NCI-H2227 treated with DMSO at 0.1 percent for 48 hours (cell line): ENCODE data around the gene RAB13.
"Not testable (repeated sequence)": the region's sequence is repeated elsewhere in the genome, so short reads cannot be mapped to it uniquely, and the experiment has no call there.

Experiments used
- DNase-seq: peaks from one replicate; lab custom pipeline; 2025; lab: John Stamatoyannopoulos, UW

The RAB13 gene

DNA sequence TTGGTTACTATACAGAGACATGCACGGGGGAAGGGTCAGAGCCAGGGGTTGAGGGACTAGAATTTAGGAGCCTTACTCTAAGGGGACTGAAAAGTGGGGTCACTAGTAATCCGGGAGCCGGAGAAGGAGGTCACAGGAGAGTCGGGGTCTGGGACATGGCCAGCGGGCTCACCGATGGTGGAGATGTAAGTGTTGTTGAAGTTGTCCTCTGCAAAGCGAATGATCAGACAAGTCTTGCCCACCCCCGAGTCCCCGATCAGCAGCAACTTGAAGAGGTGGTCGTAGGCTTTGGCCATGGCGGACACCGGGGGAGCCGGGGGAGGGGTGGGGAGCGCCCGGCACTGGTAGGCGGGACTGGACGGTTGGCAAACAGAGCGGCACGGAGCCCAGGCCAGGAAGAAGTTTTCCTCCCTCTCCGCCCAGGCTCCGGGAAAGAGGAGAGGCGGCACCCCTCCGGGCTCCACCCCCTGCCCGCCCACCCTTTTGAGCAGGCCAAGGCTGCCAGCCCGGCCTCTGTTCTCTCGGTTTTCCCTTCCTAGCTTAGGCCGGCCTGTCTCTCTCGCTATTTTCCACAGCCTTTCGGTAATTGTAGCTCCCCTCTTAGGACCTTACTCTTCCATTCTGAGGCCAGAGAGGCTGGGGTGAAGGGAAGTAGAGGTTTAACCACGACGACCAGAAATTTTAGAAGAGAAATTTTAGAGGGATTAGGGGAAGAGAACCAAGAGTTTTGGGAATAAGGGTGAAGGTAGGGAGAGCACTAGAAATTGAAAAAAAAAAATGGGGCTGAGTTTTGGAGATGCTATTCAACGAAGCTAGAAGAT, at the start of gene RAB13:
RAB13 (minus strand) TSS at position 399 of the 821 bp plus-strand sequence; CDS start at position 296, 103 bp downstream.
- peak; percentile 82 for DNase-seq

DNA sequence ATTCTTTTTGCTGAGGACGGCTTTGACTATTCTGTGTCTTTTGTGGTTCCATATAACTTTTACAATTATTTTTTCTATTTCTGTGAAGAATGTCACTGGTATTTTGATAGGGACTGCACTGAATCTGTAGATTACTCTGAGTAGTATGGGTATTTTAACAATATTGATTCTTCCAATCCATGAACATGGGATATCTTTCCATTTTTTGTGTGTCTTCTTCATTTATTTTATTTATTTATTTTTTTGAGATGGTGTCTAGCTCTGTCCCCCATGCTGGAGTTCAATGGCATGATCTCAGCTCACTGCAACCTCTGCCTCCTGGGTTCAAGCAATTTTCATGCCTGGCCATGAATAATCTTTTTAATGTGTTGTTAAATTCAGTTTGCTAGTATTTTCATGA, 47.6 kb upstream of the RAB13 start:
- not testable (repeated sequence) for DNase-seq

DNA sequence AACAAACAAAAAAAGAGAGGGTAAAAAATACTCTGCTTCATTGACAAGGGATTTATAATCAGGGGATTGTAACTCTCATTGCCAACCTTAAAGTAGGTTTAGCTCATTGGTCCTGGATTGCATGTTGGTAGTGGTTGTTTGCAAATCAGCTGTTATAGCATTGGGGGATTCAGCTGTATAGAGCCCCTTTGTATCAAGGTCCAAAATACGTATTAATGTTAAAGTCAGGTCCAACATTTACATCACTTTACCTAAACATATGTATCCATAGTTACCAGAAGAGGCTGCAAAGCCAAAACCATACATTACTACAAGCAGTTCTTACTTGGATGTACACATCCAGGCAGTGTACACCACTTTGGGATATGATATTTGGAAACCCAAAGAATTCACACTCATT, 33.8 kb upstream of the RAB13 start:
- DNase-seq, result no peak

DNA sequence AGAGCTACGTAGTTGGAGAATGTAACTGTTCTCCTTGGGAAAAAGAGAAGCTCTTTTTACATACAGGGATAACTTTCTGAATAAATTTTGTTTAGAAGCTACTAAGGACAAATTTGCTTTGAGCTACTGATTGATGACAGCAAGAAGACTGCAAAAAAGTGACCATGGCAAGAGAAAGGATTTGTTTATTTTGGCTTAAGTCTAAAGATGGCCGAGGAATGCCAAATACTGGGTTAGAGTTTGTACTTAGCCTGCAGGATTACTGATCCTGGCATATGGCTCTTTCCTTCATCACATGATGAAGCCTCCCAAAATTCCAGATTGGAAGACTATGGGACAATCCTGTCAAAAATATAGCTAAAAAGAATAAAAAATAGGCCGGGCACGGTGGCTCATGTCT, 33.1 kb upstream of the RAB13 start:
- DNase-seq, result no peak

DNA sequence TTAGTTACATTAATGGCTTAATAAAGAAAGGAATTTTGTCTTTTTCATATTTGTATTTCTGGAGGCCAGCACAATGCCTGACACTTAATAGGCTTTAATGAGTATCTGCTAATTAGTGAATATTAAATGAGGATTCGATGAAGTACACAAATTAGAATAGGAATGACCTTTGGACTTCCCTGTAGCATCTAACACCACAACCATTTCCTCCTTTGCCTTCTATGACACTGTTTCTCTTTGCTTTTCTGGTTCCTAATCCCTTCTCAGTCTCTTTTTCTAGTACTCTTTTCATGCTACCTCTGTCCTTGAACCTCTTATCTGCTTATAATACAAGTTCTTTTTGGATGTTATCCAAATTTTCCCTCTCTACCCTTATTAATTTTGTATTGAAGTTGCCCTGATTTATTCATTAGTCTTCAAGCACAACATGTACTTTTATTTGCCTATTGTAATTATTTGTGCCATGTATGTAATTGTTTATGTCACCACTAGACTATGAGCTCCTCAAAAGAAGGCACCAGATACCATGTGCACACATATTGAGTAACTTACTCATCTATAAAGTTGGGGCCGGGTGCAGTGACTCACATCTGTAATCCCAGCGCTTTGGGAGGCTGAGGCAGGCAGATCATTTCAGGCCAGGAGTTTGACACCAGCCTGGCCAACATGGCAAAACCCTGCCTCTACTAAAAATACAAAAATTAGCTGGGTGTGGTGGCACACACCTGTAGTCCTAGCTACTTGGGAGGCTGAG, 28.2 kb upstream of the RAB13 start:
- DNase-seq, result no peak

DNA sequence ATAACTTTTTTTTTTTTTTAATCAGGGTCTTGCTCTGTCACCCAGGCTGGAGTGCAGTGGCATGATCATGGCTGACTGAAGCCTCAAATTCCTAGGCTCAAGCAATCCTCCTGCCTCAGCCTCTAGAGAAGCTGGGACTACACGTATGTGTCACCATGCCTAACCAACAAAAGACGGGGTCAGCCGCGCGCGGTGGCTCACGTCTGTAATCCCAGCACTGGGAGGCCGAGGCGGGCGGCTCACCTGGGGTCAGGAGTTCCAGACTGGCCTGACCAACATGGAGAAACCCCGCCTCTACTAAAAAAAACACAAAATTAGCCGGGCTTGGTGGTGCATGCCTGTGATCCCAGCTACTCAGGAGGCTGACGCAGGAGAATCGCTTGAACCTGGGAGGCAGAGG, 26.4 kb upstream of the RAB13 start:
- not testable (repeated sequence) for DNase-seq

DNA sequence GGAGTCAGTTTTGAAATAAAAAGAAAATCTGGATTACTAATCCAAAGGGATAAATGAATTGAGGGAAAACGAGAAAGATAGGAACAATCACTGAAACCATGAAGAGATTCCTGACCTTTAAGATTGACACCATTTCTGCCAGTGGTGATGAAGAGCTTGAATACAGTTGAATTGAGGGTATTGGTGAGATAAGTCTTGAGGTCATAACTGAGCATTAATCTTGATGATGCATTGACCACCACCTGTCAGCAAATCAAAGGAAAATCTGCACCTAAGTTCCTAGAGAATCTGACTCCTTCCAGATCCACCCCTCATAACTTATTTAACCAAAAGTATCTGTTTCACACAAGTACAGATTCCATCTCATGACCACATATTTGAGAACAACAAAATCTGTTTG, 26.0 kb upstream of the RAB13 start:
- no peak for DNase-seq

DNA sequence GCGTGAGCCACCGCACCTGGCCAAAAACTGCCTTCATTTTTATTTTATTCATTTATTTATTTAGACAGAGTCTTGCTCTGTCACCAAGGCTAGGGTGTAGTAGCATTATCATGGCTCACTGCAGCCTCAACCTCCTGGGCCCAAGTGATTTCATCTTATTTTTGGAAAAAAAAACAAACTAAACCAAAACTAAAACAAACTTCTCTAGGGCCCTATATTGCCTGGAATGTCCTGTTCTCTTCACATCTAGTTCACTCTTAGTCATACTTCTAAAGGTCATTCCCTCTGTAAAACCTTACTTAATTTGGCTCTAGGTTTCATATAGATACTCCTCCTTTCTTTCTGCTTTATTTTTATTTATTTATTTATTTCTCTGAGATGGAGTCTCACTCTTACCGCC, 20.0 kb upstream of the RAB13 start:
- DNase-seq, result no peak

DNA sequence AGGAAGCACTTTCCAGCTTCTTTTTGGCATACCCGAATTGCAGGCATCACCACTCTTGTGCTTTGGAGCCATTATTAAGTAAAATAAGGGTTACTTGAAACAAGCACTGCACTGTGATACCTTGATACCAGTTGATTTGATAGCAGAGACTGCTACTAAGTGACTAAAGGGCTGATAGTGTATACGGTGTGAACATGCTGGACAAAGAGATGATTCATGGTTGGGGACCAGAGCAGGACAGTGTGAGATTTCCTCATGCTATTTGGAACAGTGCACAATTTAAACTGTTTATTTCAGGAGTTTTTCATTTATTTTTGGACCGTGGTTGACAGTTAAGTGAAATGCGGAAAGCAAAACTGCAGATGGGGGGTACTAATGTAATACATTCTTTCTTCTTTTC, 14.3 kb upstream of the RAB13 start:
- DNase-seq, result no peak

DNA sequence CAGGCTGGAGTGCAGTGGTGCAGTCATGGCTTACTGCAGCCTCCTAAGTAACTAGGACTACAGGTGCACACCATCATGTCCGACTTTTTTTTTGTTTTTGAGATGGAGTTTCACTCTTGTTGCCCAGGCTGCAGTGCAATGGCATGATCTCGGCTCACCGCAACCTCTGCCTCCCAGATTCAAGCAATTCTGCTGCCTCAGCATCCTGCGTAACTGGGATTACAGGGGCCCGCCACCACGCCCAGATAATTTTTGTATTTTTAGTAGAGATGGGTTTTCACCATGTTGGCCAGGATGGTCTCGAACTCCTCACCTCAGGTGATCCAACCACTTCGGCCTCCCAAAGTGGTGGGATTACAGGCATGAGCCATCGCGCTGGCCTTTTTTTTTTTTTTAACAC, 10.7 kb upstream of the RAB13 start:
- DNase-seq, result not testable (repeated sequence)

DNA sequence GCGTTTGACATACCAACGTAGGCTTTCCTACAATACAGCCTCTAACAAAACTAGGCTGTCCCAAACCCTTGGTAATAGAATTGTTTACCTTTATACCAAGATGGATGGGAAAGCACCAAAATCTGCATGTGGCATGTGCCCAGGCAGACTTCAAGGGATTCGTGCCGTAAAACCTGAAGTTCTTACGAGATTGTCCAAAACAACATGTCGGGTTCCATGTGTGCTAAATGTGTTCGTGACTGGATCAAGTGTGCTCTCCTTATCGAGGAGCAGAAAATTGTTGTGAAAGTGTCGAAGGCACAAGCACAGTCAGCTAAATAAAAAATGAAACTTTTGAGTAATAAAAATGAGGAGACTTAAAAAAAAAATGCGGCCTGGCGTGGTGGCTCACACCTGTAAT, 9.5 kb upstream of the RAB13 start:
- no peak for DNase-seq

DNA sequence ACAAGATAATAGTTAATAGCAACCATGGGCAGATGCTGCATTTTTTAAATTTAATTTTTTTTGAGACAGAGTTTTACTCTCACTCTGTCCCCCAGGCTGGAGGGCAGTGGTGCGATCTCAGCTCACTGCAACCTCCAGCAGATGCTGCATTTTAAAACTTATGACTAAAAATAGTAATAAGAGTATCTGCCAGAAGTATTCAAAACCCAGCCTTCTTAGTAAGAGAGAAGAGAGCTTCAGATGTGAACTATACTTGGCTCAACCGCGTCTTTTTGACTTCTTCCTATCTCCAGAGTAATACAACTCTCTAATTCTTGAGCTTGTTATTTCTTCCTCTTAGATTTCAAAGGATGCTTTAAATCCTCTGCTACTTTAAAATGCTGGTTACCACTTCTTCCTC, 9.1 kb upstream of the RAB13 start:
- DNase-seq, result no peak

DNA sequence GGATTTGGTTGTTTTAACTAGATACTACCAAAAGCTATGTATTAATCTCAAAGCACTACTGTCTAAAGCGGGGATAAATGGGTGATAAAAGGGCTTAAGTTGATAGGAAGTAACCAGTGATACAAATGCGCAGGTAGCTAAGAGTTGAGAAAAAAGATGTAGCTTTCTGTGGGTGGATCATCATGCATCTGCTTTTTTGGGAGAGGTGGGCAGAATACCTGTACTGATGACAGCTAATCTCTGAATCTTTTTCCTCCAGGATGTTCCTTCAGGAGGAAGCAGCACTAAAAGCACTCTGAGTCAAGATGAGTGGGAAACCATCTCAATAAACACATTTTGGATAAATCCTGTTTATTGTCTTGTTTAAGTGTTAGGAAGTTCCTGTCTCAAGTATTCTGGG, 5.7 kb upstream of the RAB13 start:
- no peak for DNase-seq

DNA sequence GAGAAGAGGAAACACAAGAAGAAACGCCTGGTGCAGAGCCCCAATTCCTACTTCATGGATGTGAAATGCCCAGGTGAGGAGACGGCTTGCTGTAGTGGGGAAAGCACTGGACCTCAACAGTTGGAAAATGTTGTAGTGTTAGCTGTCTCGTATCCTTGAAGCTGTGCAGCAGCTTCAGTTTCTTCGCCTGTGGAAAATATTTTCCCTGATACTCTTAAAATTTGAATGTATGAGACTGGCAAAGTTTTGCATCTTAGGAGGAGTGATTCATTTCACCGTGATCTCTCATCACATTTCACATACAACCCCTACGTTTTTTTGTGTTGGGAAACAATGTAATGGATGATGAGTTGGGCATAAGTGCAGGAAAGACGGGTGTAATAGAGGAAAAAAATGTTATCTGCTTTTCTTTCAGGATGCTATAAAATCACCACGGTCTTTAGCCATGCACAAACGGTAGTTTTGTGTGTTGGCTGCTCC, 5.1 kb upstream of the RAB13 start:
- DNase-seq, result no peak

DNA sequence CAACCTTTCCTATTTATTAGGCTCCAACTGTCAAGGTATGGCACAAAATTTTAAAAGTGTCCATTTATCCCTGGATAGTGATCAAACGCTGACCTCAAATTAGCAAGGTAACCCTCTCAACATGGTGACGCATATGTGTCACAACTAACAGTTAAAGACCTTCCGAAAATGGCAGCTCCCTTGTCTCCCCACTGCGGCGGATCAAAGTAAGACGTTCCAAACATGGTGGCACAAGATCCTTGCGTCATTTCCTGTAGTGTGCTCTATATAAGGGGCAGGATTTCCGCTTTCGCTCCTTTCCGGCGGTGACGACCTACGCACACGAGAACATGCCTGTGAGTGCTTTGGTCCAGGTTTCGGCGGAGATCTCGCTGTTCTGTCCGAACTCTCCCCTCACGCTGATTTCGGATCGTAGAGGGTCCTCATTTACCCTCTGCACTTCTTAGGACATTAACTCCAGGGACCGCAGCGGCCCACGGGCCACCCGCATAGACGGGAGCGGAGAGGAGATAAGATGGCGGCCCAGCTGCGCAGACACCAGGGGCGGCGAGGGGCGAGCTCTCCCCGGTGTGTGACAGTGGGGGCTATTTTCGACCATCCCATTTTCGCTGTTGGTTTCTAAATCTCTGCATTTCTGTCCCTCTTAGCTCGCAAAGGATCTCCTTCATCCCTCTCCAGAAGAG, 4.5 kb upstream of the RAB13 start, which contains the start of gene RPS27:
RPS27 (plus strand) TSS at position 295 of the 683 bp plus-strand sequence; CDS start at position 330, 35 bp downstream.
- peak; percentile 98 for DNase-seq

DNA sequence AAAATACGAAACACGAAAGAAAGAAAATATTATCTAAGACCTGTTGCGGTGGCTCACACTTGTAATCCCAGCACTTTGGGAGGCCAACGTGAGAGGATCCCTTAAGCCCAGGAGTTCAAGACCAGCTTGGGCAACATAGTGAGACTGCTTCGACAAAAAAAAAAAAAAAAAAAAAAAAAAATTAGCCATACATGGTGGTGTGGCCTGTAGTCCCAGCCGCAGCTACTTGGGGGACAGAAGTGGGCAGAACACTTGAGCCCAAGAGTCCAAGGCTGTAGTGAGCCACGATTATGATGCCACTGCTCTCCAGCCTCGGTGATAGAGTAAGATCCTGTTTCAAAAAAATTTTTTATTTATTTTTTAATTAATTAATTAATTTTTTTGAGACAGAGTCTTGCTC, 1.5 kb upstream of the RAB13 start:
- DNase-seq, result no peak

DNA sequence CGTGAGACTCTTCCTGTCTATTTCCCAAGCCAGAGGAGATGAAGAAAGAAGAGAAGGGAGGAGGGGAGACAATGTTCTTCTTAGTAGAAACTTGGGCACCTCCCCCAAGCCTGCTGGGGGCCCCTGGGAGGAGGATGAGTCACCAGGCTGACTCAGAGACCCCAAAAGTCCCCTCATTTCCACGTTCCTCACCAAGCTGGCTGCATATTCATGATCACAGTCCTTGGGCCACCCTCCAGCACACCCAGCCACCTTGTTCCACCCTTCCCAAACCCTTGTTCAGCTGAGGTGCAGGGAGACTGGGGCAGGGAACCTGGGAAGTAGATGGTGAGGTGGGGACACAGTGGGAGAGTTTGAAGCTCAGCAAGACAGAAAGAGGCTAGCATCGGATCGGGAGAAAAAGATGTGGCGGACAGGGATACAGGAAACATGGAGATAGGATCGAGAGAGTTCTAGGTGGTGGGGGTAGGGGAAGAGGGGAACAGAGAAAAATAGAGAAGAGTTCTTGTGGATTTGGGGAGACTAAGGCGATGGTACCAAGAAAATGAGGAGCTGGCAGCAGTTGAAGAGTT, 712 bp downstream of the RAB13 start:
- no peak for DNase-seq

DNA sequence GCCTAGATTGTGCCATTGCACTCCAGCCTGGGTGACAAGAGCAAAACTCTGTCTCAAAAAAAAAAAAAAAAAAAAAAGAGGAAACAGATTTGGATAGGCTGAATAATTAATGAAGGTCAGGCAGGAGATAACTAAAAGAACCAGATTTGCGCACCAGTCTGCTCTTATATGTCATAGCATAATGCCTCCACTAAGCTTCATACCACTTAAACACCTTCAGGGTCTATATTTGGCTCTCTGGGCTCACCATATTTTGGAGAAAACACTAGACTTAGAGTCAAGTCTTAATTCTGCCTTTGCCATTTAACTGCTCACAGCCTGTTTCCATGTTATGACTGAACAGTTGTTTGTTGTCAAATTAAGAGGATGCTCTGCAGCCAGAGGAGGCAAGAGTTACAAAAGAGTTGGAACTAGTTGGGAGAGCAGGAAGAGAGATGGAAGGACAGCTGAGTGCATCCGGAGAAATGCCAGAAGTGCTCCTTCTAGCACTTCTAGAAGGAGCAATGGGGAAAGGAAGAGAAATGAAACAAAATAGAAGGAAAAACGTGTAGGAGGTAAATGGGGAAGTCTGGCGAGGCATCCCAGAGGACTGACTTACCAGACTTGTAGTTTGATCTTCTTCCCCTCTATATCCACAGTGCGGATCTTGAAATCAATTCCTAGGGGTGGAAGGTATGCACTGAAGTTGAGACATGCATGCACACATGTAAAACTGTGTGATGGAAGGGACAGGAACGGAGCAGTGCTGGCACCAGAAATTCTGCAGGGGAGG, 1.8 kb downstream of the RAB13 start:
- DNase-seq, result no peak

DNA sequence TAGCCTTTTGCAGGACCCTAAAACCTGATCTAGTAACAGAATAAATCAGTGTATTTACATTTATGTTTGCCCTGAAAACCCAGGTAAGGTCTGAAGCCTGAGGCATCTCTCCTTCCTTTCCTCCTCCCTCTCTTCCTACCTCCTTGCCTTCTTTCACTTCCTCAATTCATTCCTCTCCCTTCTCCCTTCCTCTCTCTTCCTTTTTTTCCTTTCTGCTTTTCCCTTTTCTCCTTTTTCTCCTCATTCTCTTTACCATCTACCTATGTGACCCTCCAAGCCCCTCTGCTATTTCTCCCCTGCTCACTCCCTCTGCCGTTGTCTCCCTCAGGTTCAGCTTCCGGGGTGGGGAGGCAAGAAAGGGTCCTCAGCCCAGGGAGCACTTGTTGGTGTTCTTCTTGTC, 4.4 kb downstream of the RAB13 start:
- not testable (repeated sequence) for DNase-seq

DNA sequence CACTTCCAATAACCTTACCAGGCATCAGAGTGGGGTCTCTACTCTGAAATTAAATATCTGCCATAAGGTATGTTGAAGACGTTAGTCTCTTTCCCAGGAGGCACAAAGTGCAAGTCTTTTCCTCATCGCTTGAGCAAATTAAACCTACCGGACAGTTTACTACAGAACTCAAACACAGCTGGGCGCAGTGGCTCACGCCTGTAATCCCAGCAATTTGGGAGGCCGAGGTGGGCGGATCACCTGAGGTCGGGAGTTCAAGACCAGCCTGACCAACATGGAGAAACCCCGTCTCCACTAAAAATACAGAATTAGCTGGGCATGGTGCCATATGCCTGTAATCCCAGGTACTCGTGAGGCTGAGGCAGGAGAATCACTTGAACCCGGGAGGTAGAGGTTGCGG, 7.0 kb downstream of the RAB13 start:
- DNase-seq, result not testable (repeated sequence)

DNA sequence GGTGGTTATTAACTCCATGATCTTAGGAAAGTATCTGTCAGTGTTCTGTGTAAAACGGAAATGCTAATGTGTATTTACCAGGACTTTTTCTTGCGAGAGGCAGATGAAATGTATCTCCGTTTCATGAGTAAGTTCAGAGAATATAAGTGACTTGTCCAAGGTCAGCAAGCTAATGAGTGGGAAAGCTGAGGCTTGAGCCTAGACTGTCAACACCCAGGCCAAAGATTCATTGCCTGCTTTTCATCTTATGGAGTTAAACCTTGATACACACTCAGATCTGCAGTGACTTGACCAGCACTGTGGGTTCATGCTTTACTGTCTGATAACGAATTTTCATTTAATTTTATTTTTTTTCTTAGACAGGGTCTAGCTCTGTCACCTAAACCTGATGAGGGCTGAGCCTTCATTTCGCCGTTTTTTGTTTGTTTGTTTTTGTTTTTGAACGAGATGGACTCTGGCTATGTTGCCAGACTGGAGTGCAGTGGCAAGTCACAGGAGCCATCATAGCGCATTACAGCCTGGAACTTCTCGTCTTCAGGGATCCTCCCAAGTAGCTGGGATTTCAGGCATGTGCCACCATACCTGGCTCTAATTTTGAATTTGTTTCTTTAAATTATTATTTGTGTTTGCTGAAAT, 7.7 kb downstream of the RAB13 start:
- no peak for DNase-seq
